Body of pancreas (tissue), 4 donors: ENCODE data around the gene ZC2HC1B.

Experiments
- POLR2A ChIP-seq, 3 donors: fragments of 450-650 bp; IDR thresholded peaks; one replicate each; pipeline ENCODE4 v1.6.1; 2016; ENCODE audit warnings: antibody characterized with exemption in 3 of 3, mild to moderate bottlenecking in 2 of 3
- TF ChIP-seq, protein P1 (sequence below), 7 experiments: fragments of 450-650 bp in 4 of 7; fragments of 200-600 bp in 3 of 7; sonication (generic) in 3 of 7; IDR thresholded peaks; one replicate each; pipeline ENCODE4 v1.5.1; 2016 to 2019; ENCODE audit warnings: antibody characterized with exemption in 7 of 7

DNA sequence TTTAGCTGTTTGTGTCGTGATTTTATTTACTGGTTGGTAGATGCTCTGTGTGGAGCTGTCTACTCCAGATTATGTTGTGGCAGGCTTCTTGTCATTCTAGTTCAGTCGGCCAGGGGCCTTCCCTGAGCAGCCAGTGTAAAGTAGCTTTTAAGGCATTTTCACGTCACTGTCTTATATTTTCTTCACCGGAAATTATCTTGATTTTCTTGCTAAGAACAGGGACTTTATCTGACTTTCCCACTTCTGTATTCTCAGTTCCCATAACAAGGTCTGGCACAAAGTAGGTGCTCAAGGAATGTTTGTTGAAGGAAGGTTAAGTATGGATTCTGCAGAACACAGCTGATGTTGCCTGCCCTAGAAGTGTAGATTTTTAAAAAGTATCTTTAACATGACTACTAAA, 20.3 kb upstream of the ZC2HC1B start:
- TF ChIP-seq, protein P1, sequence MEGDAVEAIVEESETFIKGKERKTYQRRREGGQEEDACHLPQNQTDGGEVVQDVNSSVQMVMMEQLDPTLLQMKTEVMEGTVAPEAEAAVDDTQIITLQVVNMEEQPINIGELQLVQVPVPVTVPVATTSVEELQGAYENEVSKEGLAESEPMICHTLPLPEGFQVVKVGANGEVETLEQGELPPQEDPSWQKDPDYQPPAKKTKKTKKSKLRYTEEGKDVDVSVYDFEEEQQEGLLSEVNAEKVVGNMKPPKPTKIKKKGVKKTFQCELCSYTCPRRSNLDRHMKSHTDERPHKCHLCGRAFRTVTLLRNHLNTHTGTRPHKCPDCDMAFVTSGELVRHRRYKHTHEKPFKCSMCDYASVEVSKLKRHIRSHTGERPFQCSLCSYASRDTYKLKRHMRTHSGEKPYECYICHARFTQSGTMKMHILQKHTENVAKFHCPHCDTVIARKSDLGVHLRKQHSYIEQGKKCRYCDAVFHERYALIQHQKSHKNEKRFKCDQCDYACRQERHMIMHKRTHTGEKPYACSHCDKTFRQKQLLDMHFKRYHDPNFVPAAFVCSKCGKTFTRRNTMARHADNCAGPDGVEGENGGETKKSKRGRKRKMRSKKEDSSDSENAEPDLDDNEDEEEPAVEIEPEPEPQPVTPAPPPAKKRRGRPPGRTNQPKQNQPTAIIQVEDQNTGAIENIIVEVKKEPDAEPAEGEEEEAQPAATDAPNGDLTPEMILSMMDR (IDR thresholded peaks at IDR 0.05): no peak
- TF ChIP-seq POLR2A (IDR thresholded peaks at IDR 0.05): no peak
